Testis (tissue), 3 donors: ENCODE data around the gene GUCY2D. TPM values are rescaled to one million over a fixed set of nuclear protein-coding genes. Genes with fewer than 3 reads are reported as not detected.

Source experiments
- DNase-seq: peaks from one replicate; pipeline ENCODE4 v3.0.0-alpha.2; 2019
- H3K27ac ChIP-seq, 2 donors: fragments of 200-600 bp; sonication (generic); one replicate each; pipeline ENCODE4 v1.5.1; 2019
- H3K27me3 ChIP-seq: fragments of 200-600 bp; sonication (generic); one replicate; pipeline ENCODE4 v1.5.1; 2019
- H3K36me3 ChIP-seq: fragments of 200-600 bp; sonication (generic); one replicate; pipeline ENCODE4 v1.5.1; 2017; ENCODE audit warnings: low read depth; ENCODE audit errors: missing control alignments
- H3K4me1 ChIP-seq: fragments of 200-600 bp; sonication (generic); one replicate; pipeline ENCODE4 v1.5.1; 2019
- H3K4me3 ChIP-seq, 2 donors: fragments of 200-600 bp; sonication (generic); one replicate each; pipeline ENCODE4 v1.5.1; 2017 to 2019
- H3K9me3 ChIP-seq: fragments of 200-600 bp; sonication (generic); one replicate; pipeline ENCODE4 v1.5.1; 2017
- CTCF ChIP-seq, 3 experiments: fragments of 450-650 bp in 2 of 3; fragments of 200-600 bp in 1 of 3; sonication (generic) in 1 of 3; IDR thresholded peaks; one replicate each; pipeline ENCODE4 v1.5.1; 2016 to 2019; ENCODE audit warnings: antibody characterized with exemption in 3 of 3, mild to moderate bottlenecking in 2 of 3, moderate library complexity in 1 of 3
- POLR2A ChIP-seq: fragments of 450-650 bp; IDR thresholded peaks from one replicate; pipeline ENCODE4 v1.6.1; 2017; ENCODE audit warnings: antibody characterized with exemption, mild to moderate bottlenecking, moderate library complexity
- WGBS, 2 donors: methylation state at CpG; one replicate each; pipeline ENCODE4 v1.1.5; 2018; 5-methylcytosine and 5-hydroxymethylcytosine counted together
- intact Hi-C: fragments of 100-400 bp; cut with DNase I; formaldehyde crosslinking; loops from one replicate; pipeline ENCODE4 v1.15.1; 2023; ENCODE audit warnings: low total_unique reads
- polyA plus RNA-seq: library from polyadenylated mRNA; stranded (reverse); fragments of 350-450 nt; fragmentation: Illumina TruSeq; extraction: RNeasy Lipid Tissue Mini Kit (QIAGEN cat#74804); gene quantifications from one replicate; pipeline ENCODE4 v1.2.3, GENCODE V29; 2014; ENCODE audit warnings: low read depth, low replicate concordance; ENCODE audit not compliant: insufficient read depth
- total RNA-seq, 2 donors: library from RNA; depleted of rRNA; stranded (reverse); fragments of >200 nt; gene quantifications; one replicate each; pipeline ENCODE4 v1.2.3, GENCODE V29; 2016

The GUCY2D gene
- total and polyA plus RNA-seq, 3 donors from 2014 or later, result 1.3 to 2.4 (median 1.7) TPM

GRCh38 chr17:8048236-8048635, 45.8 kb downstream of the GUCY2D start:
- Histone ChIP-seq H3K27ac (no peak overlapping the region), H3K4me3 (no peak overlapping the region), H3K9me3 (no peaks in the 10 kb centered on the region), H3K27me3 (no peaks in the 10 kb centered on the region), H3K36me3 (no peaks in the 10 kb centered on the region), H3K4me1 (no peaks in the 10 kb centered on the region)
- TF ChIP-seq CTCF (IDR thresholded peaks at IDR 0.05) (no peak), POLR2A (no peak)
- intact Hi-C loops, result loop anchor here (10.0 kb wide), 1 partner anchor 53 kb away; no protein-coding TSS in a partner anchor
- 93 to 94% methylated on average over 9 to 12 of the region's 12 CpGs for WGBS, 2 donors
- no peak for DNase-seq

- Histone ChIP-seq H3K36me3 (no peaks in the 10 kb centered on the region), H3K27me3 (no peaks in the 10 kb centered on the region), H3K9me3 (no peaks in the 10 kb centered on the region), H3K4me1 (no peaks in the 10 kb centered on the region), H3K4me3 (no peak overlapping the region), H3K27ac (no peak overlapping the region)
- intact Hi-C loops, result loop anchor here (10.0 kb wide), 1 partner anchor 54 kb away; no protein-coding TSS in a partner anchor
- DNase-seq, result no peak
- TF ChIP-seq CTCF (IDR thresholded peaks at IDR 0.05) (no peak), POLR2A (no peak)
- 80 to 82% methylated on average over 8 of the region's 8 CpGs for WGBS, 2 donors
Observed at GRCh38 chr17:8048736-8049135, 46.3 kb downstream of the GUCY2D start.

GRCh38 chr17:8051831-8052230, 49.4 kb downstream of the GUCY2D start:
- WGBS, 2 donors, result 85 to 92% methylated on average over 7 of the region's 7 CpGs
- Histone ChIP-seq H3K4me3 (no peak overlapping the region), H3K27ac (no peak overlapping the region), H3K27me3 (no peaks in the 10 kb centered on the region), H3K9me3 (no peaks in the 10 kb centered on the region), H3K36me3 (no peaks in the 10 kb centered on the region), H3K4me1 (no peaks in the 10 kb centered on the region)
- DNase-seq, result no peak
- TF ChIP-seq CTCF (IDR thresholded peaks at IDR 0.05) (no peak), POLR2A (no peak)
- intact Hi-C loops, result no loop called here

- no peak for DNase-seq
- Histone ChIP-seq H3K36me3 (no peaks in the 10 kb centered on the region), H3K4me3 (no peak overlapping the region), H3K27me3 (no peaks in the 10 kb centered on the region), H3K9me3 (no peaks in the 10 kb centered on the region), H3K4me1 (no peaks in the 10 kb centered on the region), H3K27ac (no peak overlapping the region)
- 84 to 90% methylated on average over 6 of the region's 6 CpGs for WGBS, 2 donors
- intact Hi-C loops, result no loop called here
- TF ChIP-seq POLR2A (no peak), CTCF (IDR thresholded peaks at IDR 0.05) (no peak)
Observed at GRCh38 chr17:8052256-8053252, 50.1 kb downstream of the GUCY2D start.
